OCI-LY7 (cell line): ENCODE data around the gene RINL. TPM values are rescaled to one million over a fixed set of nuclear protein-coding genes. Genes with fewer than 3 reads are reported as not detected.
"Not testable (repeated sequence)": the region's sequence is repeated elsewhere in the genome, so short reads cannot be mapped to it uniquely, and the experiment has no call there.

Source experiments
- BruUV-seq: library from RNA; stranded (reverse); fragments of 400-500 nt; replicated peaks from 2 replicates; lab custom pipeline; 2021; lab: Mats Ljungman, UMichigan
- CTCF ChIA-PET: fragments of 300-600 bp; sonication (Branson Sonifier 250); formaldehyde crosslinking; loops from one replicate; lab custom pipeline; 2022; ENCODE audit warnings: antibody characterized with exemption; ENCODE audit not compliant: unreplicated experiment; lab: Charles Lee
- POLR2A ChIA-PET: fragments of 300-600 bp; sonication (Branson Sonifier 250); formaldehyde crosslinking; loops from one replicate; lab custom pipeline; 2022; ENCODE audit warnings: antibody characterized with exemption; lab: Charles Lee
- DNase-seq: peaks from one replicate; pipeline ENCODE4 v3.0.0-alpha.2; 2015; ENCODE audit warnings: low spot score
- H2AFZ ChIP-seq: fragments of 200-600 bp; sonication (generic), shearing (Covaris generic); 2 replicates; pipeline ENCODE4 v1.6.1; 2014; ENCODE audit warnings: mild to moderate bottlenecking, antibody characterized with exemption, low read length, moderate library complexity
- H3K27ac ChIP-seq: fragments of 200-600 bp; sonication (generic); 2 replicates; pipeline ENCODE4 v1.5.1; 2014; ENCODE audit warnings: mixed run types, low read depth, mild to moderate bottlenecking, moderate library complexity, low read length, inconsistent platforms; ENCODE audit not compliant: poor library complexity, severe bottlenecking
- H3K36me3 ChIP-seq: fragments of 200-600 bp; sonication (generic); 2 replicates; pipeline ENCODE4 v1.6.1; 2014; ENCODE audit warnings: mild to moderate bottlenecking, antibody characterized with exemption, low read length, moderate library complexity, mixed read lengths; ENCODE audit not compliant: insufficient read depth
- H3K4me1 ChIP-seq: fragments of 200-600 bp; sonication (generic); 2 replicates; pipeline ENCODE4 v1.5.1; 2014; ENCODE audit warnings: mild to moderate bottlenecking, low read length; ENCODE audit not compliant: insufficient read depth, poor library complexity, severe bottlenecking
- H3K4me2 ChIP-seq: fragments of 200-600 bp; sonication (generic); 2 replicates; pipeline ENCODE4 v1.6.1; 2014; ENCODE audit warnings: mild to moderate bottlenecking, low read length
- H3K4me3 ChIP-seq: fragments of 200-600 bp; sonication (generic); 2 replicates; pipeline ENCODE4 v1.5.1; 2014; ENCODE audit warnings: mild to moderate bottlenecking, low read depth, low read length; ENCODE audit not compliant: poor library complexity, severe bottlenecking
- H3K79me2 ChIP-seq: fragments of 200-600 bp; sonication (generic); 2 replicates; pipeline ENCODE4 v1.6.1; 2016; ENCODE audit warnings: low read depth, mild to moderate bottlenecking, low read length, moderate library complexity, mixed read lengths; ENCODE audit not compliant: insufficient read depth
- H3K9me2 ChIP-seq: fragments of 200-600 bp; sonication (generic); 2 replicates; pipeline ENCODE4 v1.6.1; 2016; ENCODE audit warnings: mild to moderate bottlenecking, low read length, mixed read lengths; ENCODE audit not compliant: insufficient read depth
- H3K9me3 ChIP-seq: fragments of 200-600 bp; sonication (generic); 2 replicates; pipeline ENCODE4 v1.6.1; 2014; ENCODE audit warnings: mild to moderate bottlenecking, mixed run types, low read length, mixed read lengths
- H4K20me1 ChIP-seq: fragments of 200-600 bp; sonication (generic); 2 replicates; pipeline ENCODE4 v1.6.1; 2014; ENCODE audit warnings: mild to moderate bottlenecking, antibody characterized with exemption, low read length, moderate library complexity, mixed read lengths; ENCODE audit not compliant: insufficient read depth
- CTCF ChIP-seq: fragments of 200-600 bp; sonication (generic); conservative IDR thresholded peaks from 2 replicates; pipeline ENCODE4 v1.5.1; 2014; ENCODE audit warnings: mild to moderate bottlenecking, antibody characterized with exemption, low read length, moderate library complexity, mixed read lengths
- EZH2phosphoT487 ChIP-seq: fragments of 200-600 bp; sonication (generic); IDR thresholded peaks from 2 replicates; pipeline ENCODE4 v1.6.1; 2018; ENCODE audit warnings: low read depth, borderline replicate concordance, mild to moderate bottlenecking, mixed run types, antibody characterized with exemption, low read length, moderate library complexity, mixed read lengths
- intact Hi-C: fragments of 100-400 bp; cut with micrococcal nuclease; formaldehyde crosslinking; loops from one replicate; pipeline ENCODE4 v1.10.0; 2022; ENCODE audit not compliant: unreplicated experiment
- total RNA-seq, 2 experiments: library from RNA; depleted of rRNA in 1 of 2; stranded (reverse); fragments of >200 nt in 1 of 2; shearing (Covaris generic) in 1 of 2; gene quantifications; 2 replicates each; pipeline ENCODE4 v1.2.3, GENCODE V29; 2014 to 2022

RINL gene
- total RNA-seq, 2 experiments from 2014 or later = 26.3 to 42.1 TPM

- Histone ChIP-seq H3K36me3 (peaks cover 4% of the 10 kb centered on the region; the same call in 1 of the 2 replicates), H3K4me2 (no peak overlapping the region), H3K9me2 (no peaks in the 10 kb centered on the region), H2AFZ (no peak overlapping the region), H3K27ac (no peak overlapping the region), H3K4me3 (no peak overlapping the region), H4K20me1 (no peaks in the 10 kb centered on the region), H3K9me3 (no peaks in the 10 kb centered on the region), H3K4me1 (no peaks in the 10 kb centered on the region), H3K79me2 (no peaks in the 10 kb centered on the region)
- no TSS peak for BruUV-seq
- ChIA-PET CTCF (no interaction called here), POLR2A (no interaction called here)
- no peak for TF ChIP-seq EZH2phosphoT487
- TF ChIP-seq CTCF = no peak
- no peak for DNase-seq
- intact Hi-C loops = loop anchor here (5.0 kb wide), 2 partner anchors 37 to 122 kb away; no protein-coding TSS in a partner anchor
Measured at GRCh38 chr19:38888876-38889275, 10.8 kb upstream of the RINL start.

GRCh38 chr19:38884691-38885090 lies 6.6 kb upstream of the RINL start:
- H3K27ac ChIP-seq, H4K20me1 ChIP-seq, H2AFZ ChIP-seq, H3K4me1 ChIP-seq, H3K9me3 ChIP-seq, H3K4me3 ChIP-seq, H3K36me3 ChIP-seq, H3K9me2 ChIP-seq, CTCF ChIA-PET, BruUV-seq, DNase-seq, H3K4me2 ChIP-seq, H3K79me2 ChIP-seq: not testable (repeated sequence)
- POLR2A ChIA-PET = interaction anchor here (0.7 kb wide), 1 partner anchor 9 kb away, joined by 4 read pairs; no protein-coding TSS in a partner anchor
- intact Hi-C loops = loop anchor here (5.0 kb wide), 2 partner anchors 32 to 117 kb away; no protein-coding TSS in a partner anchor

GRCh38 chr19:38883286-38883685 lies 5.2 kb upstream of the RINL start:
- Histone ChIP-seq H3K27ac (no peak overlapping the region), H3K36me3 (peaks cover under 1% of the 10 kb centered on the region; the same call in 1 of the 2 replicates), H3K4me1 (peaks cover 13% of the 10 kb centered on the region), H3K4me3 (no peak overlapping the region), H3K79me2 (no peaks in the 10 kb centered on the region), H3K4me2 (no peak overlapping the region), H3K9me2 (no peaks in the 10 kb centered on the region), H3K9me3 (no peaks in the 10 kb centered on the region), H2AFZ (no peak overlapping the region), H4K20me1 (no peaks in the 10 kb centered on the region)
- BruUV-seq = no TSS peak
- POLR2A ChIA-PET = no interaction called here
- no peak for DNase-seq
- intact Hi-C loops = no loop called here
- no peak for TF ChIP-seq CTCF
- no peak for TF ChIP-seq EZH2phosphoT487
- CTCF ChIA-PET = no interaction called here
